ENCODE measurements around the gene LITAF. TPM values are rescaled to one million over a fixed set of nuclear protein-coding genes. Genes with fewer than 3 reads are reported as not detected.

The LITAF gene
- total RNA-seq, 4 donors from 2014 or later = 54.8 to 73.0 (median 65.3) TPM

DNA sequence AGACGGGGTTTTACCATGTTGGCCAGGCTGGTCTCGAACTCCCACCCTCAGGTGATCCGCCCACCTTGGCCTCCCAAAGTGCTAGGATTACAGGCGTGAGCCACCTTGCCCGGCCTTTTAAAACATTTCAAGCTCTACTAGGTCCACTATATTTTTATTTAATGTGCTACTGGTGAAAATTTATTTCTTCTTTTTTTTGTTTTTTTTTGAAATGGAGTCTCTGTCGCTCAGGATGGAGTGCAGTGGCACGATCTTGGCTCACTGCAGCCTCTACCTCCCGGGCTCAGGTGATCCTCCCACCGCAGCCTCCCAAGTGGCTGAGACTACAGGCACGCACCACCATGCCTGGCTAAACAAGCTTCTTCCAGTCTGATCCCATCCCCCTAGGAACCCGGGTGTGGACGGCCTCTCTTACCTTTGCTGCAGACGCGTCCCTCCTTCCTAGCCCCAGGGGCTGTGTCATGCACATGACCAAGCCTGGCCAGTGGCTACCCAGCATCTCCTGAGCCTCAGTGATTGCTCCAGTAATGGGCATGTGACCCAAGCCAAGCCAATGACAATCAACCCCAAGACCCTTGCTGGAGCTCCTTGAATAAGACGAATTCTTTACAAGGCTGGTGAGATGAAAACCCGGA lies 40.1 kb upstream of the LITAF start:
- H3K9me3 ChIP-seq = no peaks in the 10 kb centered on the region
- no peak for DNase-seq (ENCODE audit: low spot score in 2 of 2)
- TF ChIP-seq, protein P1, sequence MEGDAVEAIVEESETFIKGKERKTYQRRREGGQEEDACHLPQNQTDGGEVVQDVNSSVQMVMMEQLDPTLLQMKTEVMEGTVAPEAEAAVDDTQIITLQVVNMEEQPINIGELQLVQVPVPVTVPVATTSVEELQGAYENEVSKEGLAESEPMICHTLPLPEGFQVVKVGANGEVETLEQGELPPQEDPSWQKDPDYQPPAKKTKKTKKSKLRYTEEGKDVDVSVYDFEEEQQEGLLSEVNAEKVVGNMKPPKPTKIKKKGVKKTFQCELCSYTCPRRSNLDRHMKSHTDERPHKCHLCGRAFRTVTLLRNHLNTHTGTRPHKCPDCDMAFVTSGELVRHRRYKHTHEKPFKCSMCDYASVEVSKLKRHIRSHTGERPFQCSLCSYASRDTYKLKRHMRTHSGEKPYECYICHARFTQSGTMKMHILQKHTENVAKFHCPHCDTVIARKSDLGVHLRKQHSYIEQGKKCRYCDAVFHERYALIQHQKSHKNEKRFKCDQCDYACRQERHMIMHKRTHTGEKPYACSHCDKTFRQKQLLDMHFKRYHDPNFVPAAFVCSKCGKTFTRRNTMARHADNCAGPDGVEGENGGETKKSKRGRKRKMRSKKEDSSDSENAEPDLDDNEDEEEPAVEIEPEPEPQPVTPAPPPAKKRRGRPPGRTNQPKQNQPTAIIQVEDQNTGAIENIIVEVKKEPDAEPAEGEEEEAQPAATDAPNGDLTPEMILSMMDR (IDR thresholded peaks at IDR 0.05) = no peak
- no peak overlapping the region for H3K4me3 ChIP-seq
- H3K27ac ChIP-seq = peak overlapping the region in 3 of 4 donors; percentile 46 to 96 (median 94)
- no peaks in the 10 kb centered on the region for H3K36me3 ChIP-seq
- no peaks in the 10 kb centered on the region for H3K27me3 ChIP-seq
- WGBS, 2 donors = 96 to 97% methylated on average over 16 of the region's 16 CpGs
- peaks cover 0 to 64% (median 15%) of the 10 kb centered on the region in 4 donors for H3K4me1 ChIP-seq

DNA sequence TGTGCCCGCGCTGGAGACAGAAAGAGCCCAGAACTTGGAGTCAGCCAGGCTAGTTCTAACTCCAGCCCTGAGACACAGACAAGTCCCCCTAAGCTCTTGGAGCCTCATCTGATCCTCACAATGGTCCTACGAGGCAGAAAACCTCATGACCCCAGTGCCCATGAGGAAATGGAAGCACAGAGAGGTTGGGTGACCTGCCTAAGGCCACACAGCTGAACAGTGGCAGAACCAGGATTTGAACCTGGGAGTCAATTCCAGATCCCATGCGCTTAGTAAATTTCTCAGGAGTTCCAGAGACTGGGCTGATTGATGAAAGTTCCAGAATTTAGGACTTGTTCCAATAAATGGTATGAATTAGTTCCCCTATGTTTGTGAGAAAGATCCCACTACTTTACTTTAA lies 39.0 kb upstream of the LITAF start:
- Histone ChIP-seq H3K27ac (peak overlapping the region in 2 of 4 donors; percentile 8 to 94), H3K36me3 (no peaks in the 10 kb centered on the region), H3K4me3 (no peak overlapping the region), H3K27me3 (no peaks in the 10 kb centered on the region), H3K9me3 (no peaks in the 10 kb centered on the region), H3K4me1 (peaks cover 0 to 62% (median 16%) of the 10 kb centered on the region in 4 donors)
- TF ChIP-seq EP300 (IDR thresholded peaks at IDR 0.05) (no peak), POLR2A (IDR thresholded peaks at IDR 0.05) (no peak)
- TF ChIP-seq, protein P1 (IDR thresholded peaks at IDR 0.05) = no peak
- 82 to 85% methylated on average over 4 of the region's 4 CpGs for WGBS, 2 donors
- no peak for DNase-seq (ENCODE audit: low spot score in 2 of 2)

DNA sequence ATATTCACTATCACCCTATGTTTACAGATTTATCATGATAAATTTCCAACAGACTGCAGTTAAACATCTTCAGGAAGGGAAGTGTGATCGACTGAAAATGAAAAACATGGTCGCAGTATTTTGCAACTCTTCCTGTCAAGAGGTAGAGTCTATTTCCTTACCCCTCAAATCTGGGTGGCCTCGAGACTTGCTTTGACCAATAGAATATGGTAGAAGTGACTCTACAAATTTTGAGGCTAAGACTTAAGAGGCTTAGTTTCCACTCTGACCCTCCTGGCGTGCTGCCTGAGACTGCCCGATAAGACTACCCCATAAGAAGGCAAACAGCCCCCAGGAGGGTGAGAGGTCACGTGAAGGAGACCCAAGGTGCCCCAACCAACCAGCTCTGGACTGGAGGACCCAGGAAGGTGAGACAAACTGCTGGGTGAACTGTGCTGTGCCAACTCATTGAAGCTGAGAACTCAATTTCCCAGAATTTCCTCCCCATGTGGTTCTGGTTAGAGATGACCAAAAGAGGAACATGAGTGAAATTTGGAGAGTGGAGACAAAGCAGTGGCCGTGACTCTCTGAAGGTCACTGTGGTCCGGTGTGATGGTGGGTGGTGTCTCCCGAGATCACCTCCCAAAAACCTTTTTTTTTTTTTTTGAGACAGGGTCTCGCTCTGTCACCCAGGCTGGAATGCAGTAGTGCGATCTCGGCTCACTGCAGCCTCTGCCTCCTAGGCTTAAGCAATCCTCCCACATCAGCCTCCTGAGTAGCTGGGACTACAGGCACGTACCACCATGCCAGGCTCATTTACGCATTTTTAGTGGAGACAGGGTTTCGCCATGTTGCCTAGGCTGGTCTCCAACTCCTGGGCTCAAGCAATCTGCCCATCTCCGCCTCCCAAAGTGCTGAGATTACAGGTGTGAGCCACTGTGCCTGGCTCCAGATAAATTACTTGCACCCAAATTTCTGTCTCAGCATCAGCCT lies 38.2 kb upstream of the LITAF start:
- 81 to 85% methylated on average over 16 of the region's 16 CpGs for WGBS, 2 donors

DNA sequence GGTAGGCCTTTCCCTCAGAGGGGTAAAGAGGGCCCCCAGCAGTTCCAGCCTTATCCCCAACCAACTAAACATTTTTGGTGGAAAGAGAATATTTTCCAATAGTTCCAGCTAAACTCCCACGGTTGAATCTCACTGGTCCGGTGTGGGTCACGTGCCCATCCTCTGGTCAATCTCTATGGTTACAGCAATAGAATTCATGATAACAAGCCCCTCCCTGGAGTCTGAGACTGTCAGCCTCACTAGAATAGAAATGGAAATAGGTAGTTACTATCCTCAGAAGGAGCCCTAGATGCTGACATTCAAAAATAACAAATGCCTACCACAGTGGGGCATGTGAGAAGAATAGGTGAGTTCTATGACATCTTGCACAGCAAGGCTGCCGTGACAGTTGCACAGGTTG lies 37.5 kb upstream of the LITAF start:
- Histone ChIP-seq H3K9me3 (no peaks in the 10 kb centered on the region), H3K27ac (no peak overlapping the region), H3K27me3 (no peaks in the 10 kb centered on the region), H3K4me3 (no peak overlapping the region), H3K4me1 (peaks cover 0 to 52% (median 19%) of the 10 kb centered on the region in 4 donors), H3K36me3 (no peaks in the 10 kb centered on the region)
- WGBS, 2 donors = 90 to 91% methylated on average over 4 of the region's 4 CpGs
- TF ChIP-seq POLR2A (IDR thresholded peaks at IDR 0.05) (no peak), EP300 (IDR thresholded peaks at IDR 0.05) (no peak)
- TF ChIP-seq, protein P1 (IDR thresholded peaks at IDR 0.05) = no peak
- DNase-seq (ENCODE audit: low spot score in 2 of 2) = no peak

More for the DNA sequence above, 38.2 kb upstream of the LITAF start:
- Histone ChIP-seq H3K27me3 (no peaks in the 10 kb centered on the region), H3K4me3 (no peak overlapping the region), H3K27ac (peak overlapping the region in 2 of 4 donors; percentile 24 to 94), H3K9me3 (no peaks in the 10 kb centered on the region), H3K36me3 (no peaks in the 10 kb centered on the region), H3K4me1 (peaks cover 0 to 55% (median 16%) of the 10 kb centered on the region in 4 donors)
- no peak for TF ChIP-seq EP300 (IDR thresholded peaks at IDR 0.05)
- TF ChIP-seq, protein P1 (IDR thresholded peaks at IDR 0.05) = no peak
- TF ChIP-seq POLR2A (IDR thresholded peaks at IDR 0.05) = no peak
- no peak for DNase-seq (ENCODE audit: low spot score in 2 of 2)
